ENCODE measurements around the gene CD82.

The CD82 gene

DNA sequence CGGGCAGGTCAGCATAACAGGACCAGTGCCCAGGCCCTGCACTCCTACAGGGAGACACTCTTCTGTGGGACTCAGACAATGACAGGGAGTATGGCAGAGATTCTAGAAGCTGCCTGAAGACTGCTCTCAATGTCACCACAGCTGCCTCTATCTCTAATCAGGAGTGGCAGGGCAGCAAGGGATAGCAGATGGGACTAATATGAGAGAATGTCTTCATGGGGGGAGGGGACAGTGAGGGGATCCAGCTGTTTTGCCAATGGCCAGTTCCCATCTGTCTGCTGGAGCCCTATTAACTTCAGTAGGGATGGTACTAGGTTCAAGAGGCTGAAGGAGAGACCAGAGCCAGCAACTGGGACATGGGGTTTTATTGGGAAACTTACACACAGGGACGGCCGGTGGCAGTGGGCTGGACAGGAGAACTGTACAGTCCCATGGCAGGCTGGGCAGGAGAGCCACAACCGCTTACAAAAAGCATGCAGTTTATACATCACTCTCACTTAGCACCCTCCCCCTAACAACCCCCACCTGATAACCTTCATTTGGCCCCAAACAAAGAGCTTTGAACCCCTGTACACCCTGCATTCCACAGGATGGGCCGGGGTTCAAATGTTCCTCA is 2.5 kb upstream of the CD82 start:
- Mint-ChIP-seq H3K4me1 (peaks cover 23% of the 10 kb centered on the region), H3K4me3 (no peak overlapping the region), H3K27ac (no peak overlapping the region), H3K9me3 (no peaks in the 10 kb centered on the region), H3K27me3 (ENCODE audit: low read depth, poor library complexity) (peaks cover 32% of the 10 kb centered on the region), H3K36me3 (ENCODE audit: low read depth) (no peaks in the 10 kb centered on the region)
- TF ChIP-seq, protein P1, sequence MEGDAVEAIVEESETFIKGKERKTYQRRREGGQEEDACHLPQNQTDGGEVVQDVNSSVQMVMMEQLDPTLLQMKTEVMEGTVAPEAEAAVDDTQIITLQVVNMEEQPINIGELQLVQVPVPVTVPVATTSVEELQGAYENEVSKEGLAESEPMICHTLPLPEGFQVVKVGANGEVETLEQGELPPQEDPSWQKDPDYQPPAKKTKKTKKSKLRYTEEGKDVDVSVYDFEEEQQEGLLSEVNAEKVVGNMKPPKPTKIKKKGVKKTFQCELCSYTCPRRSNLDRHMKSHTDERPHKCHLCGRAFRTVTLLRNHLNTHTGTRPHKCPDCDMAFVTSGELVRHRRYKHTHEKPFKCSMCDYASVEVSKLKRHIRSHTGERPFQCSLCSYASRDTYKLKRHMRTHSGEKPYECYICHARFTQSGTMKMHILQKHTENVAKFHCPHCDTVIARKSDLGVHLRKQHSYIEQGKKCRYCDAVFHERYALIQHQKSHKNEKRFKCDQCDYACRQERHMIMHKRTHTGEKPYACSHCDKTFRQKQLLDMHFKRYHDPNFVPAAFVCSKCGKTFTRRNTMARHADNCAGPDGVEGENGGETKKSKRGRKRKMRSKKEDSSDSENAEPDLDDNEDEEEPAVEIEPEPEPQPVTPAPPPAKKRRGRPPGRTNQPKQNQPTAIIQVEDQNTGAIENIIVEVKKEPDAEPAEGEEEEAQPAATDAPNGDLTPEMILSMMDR (IDR thresholded peaks at IDR 0.05), result no peak
- DNase-seq, result no peak

DNA sequence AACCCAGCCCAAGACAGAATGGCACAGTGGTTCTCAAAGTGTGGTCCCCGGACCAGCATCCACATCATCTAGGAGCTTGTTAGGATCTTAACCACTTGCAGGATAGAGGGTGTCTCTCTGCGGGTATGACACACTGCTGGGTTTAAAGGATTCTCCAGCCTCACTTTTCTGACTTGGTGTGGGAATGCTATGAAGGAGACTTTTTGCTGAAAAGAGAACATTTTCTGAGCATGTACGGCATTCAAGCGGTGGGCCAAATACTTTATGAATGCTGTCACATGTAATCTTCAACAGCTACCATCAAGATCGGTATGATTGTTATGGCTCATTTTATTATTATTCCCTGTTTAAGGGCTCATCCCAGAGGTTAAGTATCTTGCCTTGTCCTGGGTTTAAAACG is 1.8 kb upstream of the CD82 start:
- Mint-ChIP-seq H3K9me3 (no peaks in the 10 kb centered on the region), H3K27me3 (ENCODE audit: low read depth, poor library complexity) (peaks cover 34% of the 10 kb centered on the region), H3K36me3 (ENCODE audit: low read depth) (no peaks in the 10 kb centered on the region), H3K27ac (no peak overlapping the region), H3K4me3 (no peak overlapping the region), H3K4me1 (peaks cover 30% of the 10 kb centered on the region)
- DNase-seq, result no peak
- TF ChIP-seq, protein P1 (IDR thresholded peaks at IDR 0.05), result no peak

DNA sequence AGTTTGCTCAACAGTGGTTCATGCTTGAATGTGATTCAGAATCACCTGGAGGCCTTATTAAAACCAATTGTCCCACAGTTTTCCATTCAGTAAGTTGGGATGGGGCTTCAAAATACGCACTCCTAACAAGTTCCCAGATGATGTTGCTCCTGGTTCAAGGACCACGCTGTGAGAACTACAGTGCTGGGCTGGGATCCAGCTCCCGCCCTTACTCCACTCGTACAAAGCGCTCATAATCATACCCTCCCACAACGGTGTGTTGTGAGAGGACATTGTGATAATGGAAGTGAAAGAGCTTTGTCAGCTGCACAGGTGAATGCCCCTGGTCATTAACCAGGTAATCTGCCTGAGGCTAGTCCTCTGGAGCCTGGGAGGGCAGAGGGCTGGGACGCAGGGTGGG is 1.3 kb upstream of the CD82 start:
- TF ChIP-seq, protein P1 (IDR thresholded peaks at IDR 0.05), result no peak
- Mint-ChIP-seq H3K27me3 (ENCODE audit: low read depth, poor library complexity) (peaks cover 34% of the 10 kb centered on the region), H3K4me3 (no peak overlapping the region), H3K9me3 (no peaks in the 10 kb centered on the region), H3K4me1 (peaks cover 31% of the 10 kb centered on the region), H3K36me3 (ENCODE audit: low read depth) (no peaks in the 10 kb centered on the region), H3K27ac (no peak overlapping the region)
- no peak for DNase-seq

DNA sequence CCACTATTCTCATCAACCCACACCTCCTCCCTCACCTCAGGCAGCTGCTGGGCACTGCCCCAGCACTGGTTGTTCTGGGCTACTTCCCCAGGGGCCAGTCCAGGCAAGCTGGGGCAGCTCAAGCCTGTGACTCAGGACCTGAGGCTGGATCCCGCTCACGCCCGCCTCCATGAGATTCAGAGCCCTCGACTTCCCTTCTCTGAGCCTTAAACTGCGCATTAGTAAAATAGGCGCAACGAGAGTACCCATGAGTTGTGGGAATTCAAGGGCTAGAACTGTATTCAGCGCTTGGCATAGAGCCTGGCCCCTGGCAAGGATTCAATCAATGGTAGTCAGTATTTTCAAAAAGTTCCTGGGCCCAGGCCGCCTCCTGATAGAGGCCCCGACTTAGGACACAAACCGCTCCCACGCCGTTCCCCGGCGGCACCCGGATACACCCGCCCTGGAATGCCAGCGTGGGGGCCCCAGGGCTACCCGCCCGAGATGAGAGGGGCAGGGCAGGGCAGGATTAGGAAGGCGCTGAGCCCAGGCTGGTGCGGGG is 723 bp upstream of the CD82 start:
- H3K4me3 Mint-ChIP-seq, result peak overlapping the region; percentile 66
- H3K9me3 Mint-ChIP-seq, result no peaks in the 10 kb centered on the region
- no peaks in the 10 kb centered on the region for H3K36me3 Mint-ChIP-seq (ENCODE audit: low read depth)
- peaks cover 34% of the 10 kb centered on the region for H3K4me1 Mint-ChIP-seq
- H3K27ac Mint-ChIP-seq, result no peak overlapping the region
- peak; percentile 27 for DNase-seq
- TF ChIP-seq, protein P1 (IDR thresholded peaks at IDR 0.05), result no peak
- H3K27me3 Mint-ChIP-seq (ENCODE audit: low read depth, poor library complexity), result peaks cover 34% of the 10 kb centered on the region

DNA sequence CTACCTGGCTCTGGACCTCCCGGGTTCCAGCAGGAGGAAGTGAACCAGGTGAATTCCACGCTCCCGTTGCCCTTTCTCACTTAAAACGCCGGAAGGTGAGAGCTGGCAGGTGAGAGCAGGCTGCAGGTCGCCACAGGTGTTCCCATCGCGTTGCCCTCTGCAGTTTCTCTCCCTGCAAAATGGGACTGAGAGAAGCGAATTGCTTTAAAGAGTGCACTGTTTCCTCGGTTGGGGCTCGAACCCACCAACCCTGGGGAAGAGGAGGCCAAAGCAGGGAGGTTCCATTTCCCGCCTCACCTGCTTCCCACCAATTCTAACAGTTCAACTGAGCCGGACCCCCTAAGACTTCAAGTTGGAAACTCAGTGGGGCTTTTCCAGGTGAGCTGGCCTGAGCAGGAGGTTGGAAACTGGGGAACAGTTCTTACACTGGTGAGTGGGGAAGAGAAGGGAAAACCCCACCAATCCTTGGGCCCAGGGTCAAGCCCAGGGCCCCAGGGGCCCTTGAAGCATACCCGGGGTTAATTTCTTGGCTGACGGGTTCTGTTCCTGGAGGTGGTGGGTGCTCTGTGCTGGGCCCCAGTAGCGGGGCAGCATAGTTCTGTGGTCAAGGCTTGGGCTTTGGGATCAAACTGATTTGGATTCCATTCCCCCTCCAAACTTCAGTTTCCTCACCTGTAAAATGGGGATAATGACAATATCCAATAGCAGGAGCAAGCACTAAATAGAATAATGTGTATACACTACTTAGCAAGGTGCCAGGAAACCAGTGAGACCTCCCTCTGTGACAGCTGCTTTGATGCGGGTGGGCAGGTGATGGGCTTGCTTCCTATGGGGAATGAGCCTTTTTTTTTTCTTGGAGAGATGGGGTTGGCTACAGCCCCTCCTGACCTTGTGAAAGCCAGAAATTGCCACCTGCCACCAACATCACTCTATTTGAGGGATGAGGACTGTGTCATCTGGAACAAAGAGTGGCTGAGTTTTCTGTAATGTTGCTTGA is 788 bp downstream of the CD82 start:
- H3K27me3 Mint-ChIP-seq (ENCODE audit: low read depth, poor library complexity), result peaks cover 37% of the 10 kb centered on the region
- H3K4me1 Mint-ChIP-seq, result peaks cover 46% of the 10 kb centered on the region
- H3K4me3 Mint-ChIP-seq, result peak overlapping the region; percentile 65
- TF ChIP-seq, protein P1 (IDR thresholded peaks at IDR 0.05), result no peak
- no peak for DNase-seq
- H3K9me3 Mint-ChIP-seq, result no peaks in the 10 kb centered on the region
- no peak overlapping the region for H3K27ac Mint-ChIP-seq
- H3K36me3 Mint-ChIP-seq (ENCODE audit: low read depth), result no peaks in the 10 kb centered on the region

Data from nephron progenitor cell (in vitro differentiated cells).